ENCODE measurements around the gene SEMA4D. TPM values are rescaled to one million over a fixed set of nuclear protein-coding genes. Genes with fewer than 3 reads are reported as not detected.

The SEMA4D gene
- total RNA-seq, 1 donor from 2014 or later, result 0.27 TPM

GRCh38 chr9:89502671-89503070 is 4.8 kb upstream of the SEMA4D start:
- DNase-seq (ENCODE audit: low read depth), result no peak

GRCh38 chr9:89502038-89502601 is 4.2 kb upstream of the SEMA4D start:
- no peak for DNase-seq (ENCODE audit: low read depth)

DNA sequence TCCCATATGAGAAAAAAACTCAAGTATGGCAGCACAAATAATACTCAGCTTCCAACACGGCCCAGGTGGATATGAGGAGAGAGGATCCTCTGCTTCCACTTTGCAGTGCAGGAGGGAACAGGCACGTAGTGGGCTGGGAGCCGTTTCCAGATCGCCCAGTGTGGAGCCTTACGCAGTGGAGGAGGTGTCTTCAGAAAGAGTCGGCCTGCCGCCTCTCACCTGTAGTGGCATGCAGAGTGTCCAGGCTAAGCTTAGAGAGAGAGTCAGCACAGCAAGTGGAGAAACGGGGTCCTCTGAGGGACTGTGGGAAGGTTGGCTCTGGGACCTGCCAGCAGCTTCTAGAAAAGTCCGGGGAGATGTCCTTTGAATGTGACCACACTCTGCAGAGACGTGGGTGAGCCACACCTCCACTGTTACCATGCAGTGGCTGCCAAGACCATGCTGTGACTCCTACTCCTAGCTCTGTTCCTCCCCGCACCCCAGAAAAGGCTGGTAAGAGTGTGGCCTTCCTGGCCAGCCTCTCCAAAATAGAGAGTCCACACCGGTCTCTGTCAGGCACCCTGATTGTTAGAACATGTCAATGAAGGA is 3.5 kb upstream of the SEMA4D start:
- DNase-seq (ENCODE audit: low read depth), result no peak

GRCh38 chr9:89500008-89500407 is 2.1 kb upstream of the SEMA4D start:
- no peak for DNase-seq (ENCODE audit: low read depth)

DNA sequence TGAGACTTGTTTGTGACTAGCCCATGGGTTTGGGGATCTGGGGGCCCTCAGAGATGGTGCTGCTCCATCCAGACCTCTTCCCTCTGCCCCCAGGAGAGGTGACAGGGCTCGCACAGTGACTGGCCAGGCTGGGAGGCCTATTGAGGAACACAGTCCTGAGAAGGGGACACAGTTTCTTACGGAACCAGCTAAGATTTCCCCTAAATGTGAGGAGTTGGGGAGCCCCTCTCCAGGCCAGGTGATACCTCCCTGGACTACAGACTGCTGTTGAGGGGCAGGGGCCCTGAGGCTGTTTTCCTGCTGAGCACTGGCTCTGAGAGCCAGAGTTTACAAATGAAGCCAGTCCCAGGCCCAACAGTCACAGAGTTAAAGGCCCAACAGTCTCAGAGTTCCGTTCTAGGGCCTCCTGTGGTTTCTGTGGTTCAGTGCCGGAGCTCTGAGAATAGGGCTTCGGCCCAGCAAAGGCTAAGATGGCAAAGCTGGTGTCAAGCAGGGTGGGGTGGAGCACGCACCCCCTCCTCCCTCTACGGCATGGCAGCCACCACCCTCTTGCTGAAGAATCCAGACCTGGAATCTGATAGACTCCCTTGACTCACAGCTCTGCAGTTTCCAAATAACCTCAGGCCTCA is 1.1 kb upstream of the SEMA4D start:
- peak; percentile 34 for DNase-seq (ENCODE audit: low read depth)

DNA sequence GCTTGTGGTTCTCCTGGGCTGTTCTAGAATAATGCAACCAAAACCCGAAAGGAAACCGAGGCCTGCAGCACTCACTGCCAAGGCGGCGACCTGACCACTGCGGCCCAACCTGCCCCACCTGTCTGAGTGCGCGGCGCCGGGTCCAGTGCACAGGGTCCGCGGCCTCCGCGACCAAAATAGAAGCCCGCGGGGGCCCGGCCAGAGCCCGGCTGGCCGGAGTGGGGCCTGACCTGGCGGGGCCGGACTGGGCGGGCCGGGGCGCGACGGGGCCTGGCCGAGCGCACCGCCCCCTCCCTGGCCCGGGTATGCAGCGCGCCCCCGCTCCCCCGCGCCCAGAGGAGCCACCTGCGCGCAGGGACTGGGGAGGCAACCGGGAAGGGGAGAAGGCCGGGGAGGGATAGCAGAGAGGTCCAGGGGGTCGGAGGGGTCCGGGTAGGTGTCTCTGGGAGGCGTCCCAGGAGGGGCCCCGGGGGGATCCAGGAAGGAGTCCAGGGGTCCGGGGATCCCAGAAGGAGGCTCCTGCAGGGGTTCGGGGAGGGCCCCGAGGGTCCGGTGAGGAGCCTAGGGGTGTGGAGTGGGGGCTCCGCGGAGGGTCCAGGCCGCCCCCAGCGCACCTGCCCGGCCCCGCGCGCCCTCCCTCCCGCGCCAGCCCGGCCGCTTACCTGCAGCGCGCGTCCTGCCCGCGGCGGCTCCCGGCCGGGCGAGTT is 503 bp downstream of the SEMA4D start:
- DNase-seq (ENCODE audit: low read depth), result peak; percentile 41

DNA sequence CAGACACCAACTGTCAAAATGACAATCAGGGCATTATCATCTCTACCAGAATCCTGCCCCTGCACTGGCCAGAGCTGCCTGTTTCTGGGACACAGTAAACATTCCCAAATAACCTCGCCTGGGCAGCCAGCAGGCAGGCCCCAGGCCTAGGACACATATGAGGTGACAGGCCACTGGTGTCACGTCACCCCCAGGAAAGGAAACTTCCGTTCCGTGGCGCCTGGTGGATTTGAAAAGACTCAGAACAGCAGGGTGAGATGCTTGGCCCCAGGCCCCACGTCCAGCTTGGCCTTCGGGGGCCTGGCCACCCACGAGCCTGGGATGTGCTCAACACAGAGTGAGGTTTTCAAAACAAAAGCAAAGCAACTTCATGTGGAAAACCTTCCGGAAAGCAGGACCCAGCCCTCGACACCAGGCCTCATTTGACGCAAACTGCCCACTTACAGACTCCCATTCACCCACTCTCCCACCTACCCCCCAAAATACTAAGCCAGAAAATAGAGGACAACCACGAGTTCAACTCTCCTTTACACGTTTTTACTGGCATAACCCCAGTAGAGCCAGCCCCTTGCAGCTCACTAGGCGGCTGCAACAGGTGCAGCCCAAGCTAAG is 1.2 kb downstream of the SEMA4D start:
- no peak for DNase-seq (ENCODE audit: low read depth)

DNA sequence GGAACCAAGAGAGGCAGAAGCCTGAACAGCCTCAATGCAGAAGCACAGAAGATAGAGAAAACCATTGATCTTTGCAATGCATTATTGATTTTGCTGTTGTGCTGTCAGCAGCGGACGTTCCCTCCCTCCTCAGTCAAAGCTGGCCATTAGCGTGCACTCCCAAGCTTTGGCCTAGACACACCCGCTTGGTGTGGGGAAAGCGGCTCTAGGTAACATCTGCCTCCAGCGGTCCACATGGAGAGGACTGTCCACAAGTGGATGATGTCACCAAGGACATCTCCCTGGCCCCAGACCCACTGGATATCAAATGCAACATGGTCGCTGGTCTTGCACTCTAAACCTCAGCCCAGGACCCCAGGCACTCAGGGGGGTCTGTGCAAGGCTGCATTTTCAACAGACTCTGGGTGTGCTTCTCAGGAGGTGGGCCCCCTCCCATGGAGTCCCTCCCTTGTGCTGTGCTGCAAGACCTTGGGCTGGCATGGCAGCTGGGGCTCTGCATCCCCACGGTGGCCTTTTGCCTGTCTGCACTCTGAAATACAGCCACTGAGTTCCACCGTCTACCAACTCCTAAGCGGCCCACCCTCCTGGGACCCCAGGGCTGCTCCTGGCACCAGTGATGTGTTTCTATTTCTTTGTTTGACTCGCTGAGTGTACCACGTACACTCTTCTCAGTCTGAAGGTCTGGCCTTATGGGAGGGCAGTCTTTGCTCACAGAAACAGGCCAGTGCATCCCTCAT is 1.9 kb downstream of the SEMA4D start:
- no peak for DNase-seq (ENCODE audit: low read depth)

GRCh38 chr9:89494199-89494598 is 3.7 kb downstream of the SEMA4D start:
- DNase-seq (ENCODE audit: low read depth), result no peak

- DNase-seq (ENCODE audit: low read depth), result no peak
These were observed 4.2 kb downstream of the SEMA4D start for GRCh38 chr9:89493671-89494070.

- DNase-seq (ENCODE audit: low read depth), result no peak
These were observed 4.7 kb downstream of the SEMA4D start for GRCh38 chr9:89493181-89493580.

DNA sequence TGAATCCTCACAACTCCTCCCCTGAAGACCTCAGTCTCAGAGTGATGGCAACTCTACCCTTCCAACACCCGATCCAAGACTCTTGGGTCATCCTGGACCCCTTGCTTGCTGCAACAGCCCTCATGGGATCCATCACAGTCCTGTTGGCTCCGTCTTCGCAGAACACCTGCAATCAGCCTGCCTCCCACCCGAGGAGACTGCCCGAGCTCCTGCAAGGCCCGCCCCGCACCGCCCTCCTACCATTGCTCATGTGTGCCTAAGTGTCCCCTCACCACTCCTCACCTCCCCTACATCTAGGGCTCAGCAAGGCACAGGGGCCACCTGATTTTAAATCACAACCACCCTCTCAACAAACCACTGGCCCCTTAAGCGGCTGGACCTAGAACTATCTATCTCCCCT is 5.3 kb downstream of the SEMA4D start:
- DNase-seq (ENCODE audit: low read depth), result no peak

- DNase-seq (ENCODE audit: low read depth), result no peak
These were observed 6.2 kb downstream of the SEMA4D start for GRCh38 chr9:89491694-89492093.

- DNase-seq (ENCODE audit: low read depth), result no peak
These were observed 8.1 kb downstream of the SEMA4D start for GRCh38 chr9:89489548-89490530.

DNA sequence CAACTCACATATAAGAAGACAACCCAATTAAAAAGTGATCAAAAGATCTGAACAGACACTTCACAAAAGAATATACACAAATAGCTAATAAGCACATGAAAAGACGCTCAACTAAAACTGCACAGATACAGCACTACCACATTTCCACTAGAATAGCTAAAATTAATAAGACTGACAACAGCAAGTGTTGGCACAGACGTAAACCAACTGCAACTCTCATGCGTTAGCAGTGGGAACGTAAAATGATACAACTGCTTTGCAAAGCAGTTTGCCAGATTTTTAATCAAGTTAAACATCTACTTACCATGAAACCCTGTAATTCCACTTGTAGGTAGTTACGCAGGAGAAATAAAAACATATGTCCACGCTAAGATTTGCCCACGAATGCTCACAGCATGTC is 9.0 kb downstream of the SEMA4D start:
- DNase-seq (ENCODE audit: low read depth), result no peak

DNA sequence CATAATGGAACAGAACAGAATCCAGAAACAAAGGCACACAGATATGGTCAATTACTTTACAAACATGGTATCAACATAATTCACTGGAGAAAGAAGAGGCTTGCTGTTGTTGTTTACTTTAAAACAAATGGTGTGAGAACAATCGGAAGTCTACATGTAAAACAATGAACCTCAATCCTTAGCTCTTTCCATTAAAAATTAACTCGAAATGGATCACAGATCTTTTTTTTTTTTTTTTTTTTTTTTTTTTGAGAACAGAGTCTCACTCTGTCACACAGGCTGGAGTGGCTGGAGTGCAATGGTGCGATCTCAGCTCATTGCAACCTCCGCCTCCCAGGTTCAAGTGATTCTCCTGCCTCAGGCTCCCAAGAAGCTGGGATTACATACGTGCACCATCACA is 9.8 kb downstream of the SEMA4D start:
- DNase-seq (ENCODE audit: low read depth), result no peak

DNA sequence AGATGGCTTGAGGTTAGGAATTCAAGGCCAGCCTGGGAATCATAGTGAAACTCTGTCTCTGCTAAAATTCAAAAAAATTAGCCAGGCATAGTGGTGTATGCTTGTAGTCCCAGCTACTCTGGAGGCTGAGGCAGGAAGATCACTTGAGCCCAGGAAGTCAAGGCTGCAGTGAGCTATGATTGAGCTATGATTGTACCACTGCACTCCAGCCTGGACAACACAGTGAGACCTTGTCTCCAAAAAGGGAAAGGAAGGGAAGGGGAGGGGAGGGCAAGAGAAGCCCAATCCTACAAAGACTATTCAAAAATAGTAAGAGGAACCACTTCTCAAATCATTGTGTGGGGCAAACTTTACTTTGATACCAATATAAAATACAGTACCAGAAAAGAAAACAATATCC is 11.2 kb downstream of the SEMA4D start:
- no peak for DNase-seq (ENCODE audit: low read depth)

DNA sequence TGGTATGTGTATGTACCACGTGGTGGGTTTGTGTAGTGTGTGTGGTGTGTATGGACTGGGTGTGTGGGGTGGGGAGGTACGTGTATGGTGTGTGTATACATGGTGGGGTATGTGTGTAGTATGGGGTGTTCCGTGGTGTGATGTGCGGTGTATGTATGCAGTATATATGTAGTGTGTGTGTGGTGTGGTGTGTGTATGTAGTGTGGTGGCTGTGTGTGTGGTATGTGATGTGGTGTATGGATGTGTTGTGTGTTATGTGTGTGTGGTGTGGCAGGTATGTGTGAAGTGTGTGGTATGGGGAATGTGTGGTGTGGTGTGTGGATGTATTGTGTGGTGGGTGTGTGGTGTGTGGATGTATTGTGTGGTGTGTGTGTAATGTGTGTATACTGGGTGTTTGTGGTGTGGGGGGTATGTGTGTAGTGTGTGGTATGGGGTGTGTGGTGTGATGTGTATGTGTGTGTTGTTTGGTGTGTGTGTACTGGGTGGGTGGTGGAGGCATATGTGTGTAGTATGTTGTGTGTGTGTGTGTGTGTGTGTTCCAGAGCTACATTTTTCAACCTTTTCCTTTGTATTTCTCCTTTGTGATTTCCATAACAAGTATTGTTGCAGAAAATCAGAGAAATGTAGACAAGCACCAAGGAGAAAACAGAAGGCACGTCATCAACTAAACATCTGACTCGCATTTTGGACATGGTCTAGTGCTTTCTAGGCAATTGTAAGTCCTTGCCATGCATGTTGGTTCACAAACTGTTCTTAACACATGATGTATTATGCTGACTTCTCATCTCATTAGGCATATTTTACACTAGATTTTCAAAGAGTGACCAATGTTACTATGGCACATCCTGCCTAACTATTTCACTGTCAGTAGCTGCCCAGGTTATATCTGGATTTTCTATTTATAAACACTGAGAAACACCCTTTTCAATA is 13.2 kb downstream of the SEMA4D start:
- no peak for DNase-seq (ENCODE audit: low read depth)
